Heart left ventricle (tissue), 16 donors: Measurements from ENCODE around the gene ATP2B2. TPM values are rescaled to one million over a fixed set of nuclear protein-coding genes. Genes with fewer than 3 reads are reported as not detected.
"Not testable (repeated sequence)": the region's sequence is repeated elsewhere in the genome, so short reads cannot be mapped to it uniquely, and the experiment has no call there.

Experiments
- ATAC-seq, 4 donors: fragments of 200-7000 bp; cut with Tn5 transposase; one replicate each; pipeline ENCODE4 v1.9.1; 2020 to 2022; ENCODE audit warnings: moderate library complexity in 4 of 4, mild to moderate bottlenecking in 3 of 4, moderate number of reproducible peaks in 1 of 4
- DNase-seq, 5 donors: peaks; one replicate each; pipeline ENCODE4 v3.0.0-alpha.2; 2020
- H3K27ac ChIP-seq, 12 donors: fragments of 200-600 bp; sonication (generic) in 4 of 12; one replicate each; pipeline versions ENCODE4 v1.5.0 to v1.8.0; 2016 to 2022; ENCODE audit warnings: mild to moderate bottlenecking in 2 of 12
- H3K27me3 ChIP-seq, 9 donors: fragments of 200-600 bp; sonication (generic) in 2 of 9; one replicate each; pipeline versions ENCODE4 v1.5.1 to v1.8.0; 2016 to 2022; ENCODE audit warnings: mild to moderate bottlenecking in 3 of 9
- H3K36me3 ChIP-seq, 9 donors: fragments of 200-600 bp; sonication (generic) in 2 of 9; one replicate each; pipeline versions ENCODE4 v1.5.0 to v1.8.0; 2018 to 2022; ENCODE audit warnings: mild to moderate bottlenecking in 2 of 9
- H3K4me1 ChIP-seq, 12 donors: fragments of 200-600 bp; sonication (generic) in 4 of 12; one replicate each; pipeline versions ENCODE4 v1.5.0 to v1.8.0; 2016 to 2022; ENCODE audit warnings: mild to moderate bottlenecking in 3 of 12
- H3K4me3 ChIP-seq, 12 donors: fragments of 200-600 bp; sonication (generic) in 4 of 12; one replicate each; pipeline versions ENCODE4 v1.5.0 to v1.8.0; 2017 to 2022; ENCODE audit warnings: mild to moderate bottlenecking in 9 of 12, moderate library complexity in 4 of 12
- H3K9me3 ChIP-seq, 12 donors: fragments of 200-600 bp; sonication (generic) in 4 of 12; one replicate each; pipeline versions ENCODE4 v1.5.0 to v1.8.0; 2016 to 2022; ENCODE audit warnings: mild to moderate bottlenecking in 1 of 12
- CTCF ChIP-seq, 12 donors: fragments of 200-600 bp; sonication (generic) in 4 of 12; IDR thresholded peaks; one replicate each; pipeline versions ENCODE4 v1.5.0 to v1.8.0; 2018 to 2022; ENCODE audit warnings: antibody characterized with exemption in 12 of 12, mild to moderate bottlenecking in 5 of 12
- POLR2A ChIP-seq, 2 donors: fragments of 450-650 bp; IDR thresholded peaks; one replicate each; pipeline ENCODE4 v1.6.1; 2017; ENCODE audit warnings: antibody characterized with exemption in 2 of 2, mild to moderate bottlenecking in 2 of 2, moderate library complexity in 2 of 2
- WGBS, 4 donors: extraction: QIAGEN DNeasy Blood & Tissue Kit in 2 of 4; methylation state at CpG; one replicate each; pipeline versions ENCODE4 v1.1.5 to v1.1.7; 2013 to 2018; 5-methylcytosine and 5-hydroxymethylcytosine counted together
- intact Hi-C, 10 donors: fragments of 100-400 bp; cut with DNase I; formaldehyde crosslinking; loops; one replicate each; pipeline versions ENCODE4 v1.11.1 to v1.14.2; 2022
- polyA plus RNA-seq, 2 donors: library from polyadenylated mRNA; stranded (reverse); fragments of 200-250 nt; gene quantifications; one replicate each; pipeline ENCODE4 v1.2.3, GENCODE V29; 2013
- total RNA-seq, 9 donors: library from RNA; depleted of rRNA in 2 of 9; stranded (reverse); fragments of >200 nt in 2 of 9; fragmentation: NEBNext Ultra II Directional in 3 of 9; extraction: Animal tissue kit (Norgen Biotek cat#: 25700) in 3 of 9; gene quantifications; one replicate each; pipeline versions ENCODE4 v1.1.0 to v1.2.4, GENCODE V29; 2016 to 2023
- donor health status: ischemic (EF 13 %, LVEDD 7.1; RV severe dilation, severe dysfunction).
- donor health status: healthy with polysubstance abuse.
- donor health status: DM: no; HTN: yes; CAD: no.
- donor health status: DM: no; HTN: no; CAD: no.
- donor health status: ischemic (EF 25% LVEDD 6.9; RV normal size, moderate dysfunction).
- donor health status: ischemic (EF 25% LVEDD 5.7; RV mildly dilated, moderate dysfunction).
- donor health status: healthy.
- donor health status: DM: yes; HTN: yes; CAD: no.
- donor health status: ischemic (EF 35%, LVEDD 5.7; RV mildly dilated, moderate dysfunction).
- donor health status: nonischemic (EF 11% LVEDD 7.7; RV severe dilation, severe dysfunction).
- donor health status: DM: yes; HTN: yes; CAD: no.
- donor health status: PGD.
- donor health status: ischemic (EF 29% LVEDD 5.4; RV normal size, mild dysfunction).
- donor health status: nonischemic (EF 23%, LVEDD 6.1; RV moderate dilation, normal function).

Gene ATP2B2
- total and polyA plus RNA-seq, 11 donors, result 0.01 to 0.35 (median 0.12) TPM; not detected in 3

GRCh38 chr3:10382892-10383849 is 122.2 kb downstream of the ATP2B2 start:
- H3K36me3 ChIP-seq, result no peaks in the 10 kb centered on the region
- WGBS, 4 donors, result 72 to 80% (median 79%) methylated on average over 4 of the region's 4 CpGs
- DNase-seq (no peak), ATAC-seq (no peak)
- no peaks in the 10 kb centered on the region for H3K4me1 ChIP-seq
- no peak overlapping the region for H3K4me3 ChIP-seq
- no peak overlapping the region for H3K27ac ChIP-seq
- H3K9me3 ChIP-seq, result peaks cover 0 to 20% (median 11%) of the 10 kb centered on the region in 12 donors
- intact Hi-C loops, result no loop called here
- TF ChIP-seq POLR2A (IDR thresholded peaks at IDR 0.05) (no peak), CTCF (IDR thresholded peaks at IDR 0.05) (no peak)
- H3K27me3 ChIP-seq, result peaks cover 0 to 5% (median 0%) of the 10 kb centered on the region in 9 donors

- intact Hi-C loops, H3K27ac ChIP-seq, H3K36me3 ChIP-seq, H3K4me1 ChIP-seq, H3K4me3 ChIP-seq, H3K27me3 ChIP-seq, ATAC-seq, DNase-seq: not testable (repeated sequence)
- peaks cover 0 to 13% (median 3%) of the 10 kb centered on the region in 12 donors for H3K9me3 ChIP-seq
- 89 to 92% (median 90%) methylated on average over 3 of the region's 3 CpGs for WGBS, 4 donors
Observed at GRCh38 chr3:10382445-10382844, 122.9 kb downstream of the ATP2B2 start.

GRCh38 chr3:10381336-10381735 is 124.0 kb downstream of the ATP2B2 start:
- intact Hi-C loops, result no loop called here
- Histone ChIP-seq H3K36me3 (no peaks in the 10 kb centered on the region), H3K27ac (no peak overlapping the region), H3K27me3 (peaks cover 0 to 5% (median 0%) of the 10 kb centered on the region in 9 donors), H3K4me3 (no peak overlapping the region), H3K4me1 (peaks cover 0 to 14% (median 4%) of the 10 kb centered on the region in 12 donors), H3K9me3 (peaks cover 0 to 2% (median 0%) of the 10 kb centered on the region in 12 donors)
- no peak for ATAC-seq
- 70 to 91% (median 80%) methylated on average over 4 of the region's 4 CpGs for WGBS, 4 donors
- no peak for TF ChIP-seq POLR2A (IDR thresholded peaks at IDR 0.05)
- TF ChIP-seq CTCF (IDR thresholded peaks at IDR 0.05), result no peak
- no peak for DNase-seq

- peaks cover 0 to 5% (median 0%) of the 10 kb centered on the region in 9 donors for H3K27me3 ChIP-seq
- no peaks in the 10 kb centered on the region for H3K9me3 ChIP-seq
- intact Hi-C loops, result no loop called here
- TF ChIP-seq POLR2A (IDR thresholded peaks at IDR 0.05), result no peak
- WGBS, 4 donors, result 43 to 77% (median 52%) methylated on average over 3 of the region's 3 CpGs
- no peak overlapping the region for H3K27ac ChIP-seq
- ATAC-seq (peak in 1 of 4 donors; percentile 41), DNase-seq (no peak)
- no peaks in the 10 kb centered on the region for H3K36me3 ChIP-seq
- no peak overlapping the region for H3K4me3 ChIP-seq
- H3K4me1 ChIP-seq, result peaks cover 0 to 16% (median 4%) of the 10 kb centered on the region in 12 donors
Observed at GRCh38 chr3:10380906-10381305, 124.5 kb downstream of the ATP2B2 start.

GRCh38 chr3:10379961-10380360 is 125.4 kb downstream of the ATP2B2 start:
- H3K9me3 ChIP-seq, result no peaks in the 10 kb centered on the region
- no peaks in the 10 kb centered on the region for H3K36me3 ChIP-seq
- no peak for ATAC-seq
- DNase-seq, result no peak
- intact Hi-C loops, result no loop called here
- no peak overlapping the region for H3K4me3 ChIP-seq
- peaks cover 0 to 16% (median 4%) of the 10 kb centered on the region in 12 donors for H3K4me1 ChIP-seq
- 81 to 95% (median 89%) methylated on average over 5 to 7 of the region's 7 CpGs for WGBS, 4 donors
- H3K27ac ChIP-seq, result no peak overlapping the region
- TF ChIP-seq CTCF (IDR thresholded peaks at IDR 0.05), result no peak
- TF ChIP-seq POLR2A (IDR thresholded peaks at IDR 0.05), result no peak
- H3K27me3 ChIP-seq, result peaks cover 0 to 5% (median 0%) of the 10 kb centered on the region in 9 donors
